HFF-Myc (cell line): Measurements from ENCODE around the gene MARVELD3.

ENCODE experiments used
- DNase-seq: peaks from one replicate; pipeline ENCODE4 v3.0.0-alpha.2; 2011; ENCODE audit warnings: low read depth; ENCODE audit errors: extremely low read depth
- H3K4me3 ChIP-seq: replicated peaks from 2 replicates; pipeline ENCODE4 v1.5.1; 2011; ENCODE audit warnings: low read depth, mild to moderate bottlenecking, control low read depth, low read length
- TF ChIP-seq, protein P1 (sequence below): IDR thresholded peaks from 2 replicates; pipeline ENCODE4 v1.5.1; 2012; ENCODE audit warnings: mild to moderate bottlenecking, low read depth, low read length, control low read depth; ENCODE audit errors: missing control alignments

The MARVELD3 gene

DNA sequence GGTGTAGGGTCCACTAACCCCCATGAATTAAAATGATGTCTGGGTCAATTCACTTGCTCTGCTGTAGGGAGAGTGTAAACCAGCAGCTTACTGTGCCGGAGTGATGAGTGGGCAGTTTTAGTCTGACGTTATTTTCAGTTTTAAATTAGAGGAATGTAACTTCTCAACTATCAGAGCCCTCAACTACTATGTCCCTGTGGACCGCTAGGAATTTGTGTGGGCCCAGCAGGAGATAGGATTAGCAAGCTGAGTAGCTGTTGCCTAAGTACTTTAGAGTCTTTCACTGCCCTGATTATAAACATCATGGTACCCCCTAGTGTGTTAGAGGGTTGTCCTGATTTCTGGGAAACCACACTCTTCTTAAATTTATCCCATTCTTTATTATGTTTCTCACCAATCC, 11.4 kb downstream of the MARVELD3 start:
- TF ChIP-seq, protein P1, sequence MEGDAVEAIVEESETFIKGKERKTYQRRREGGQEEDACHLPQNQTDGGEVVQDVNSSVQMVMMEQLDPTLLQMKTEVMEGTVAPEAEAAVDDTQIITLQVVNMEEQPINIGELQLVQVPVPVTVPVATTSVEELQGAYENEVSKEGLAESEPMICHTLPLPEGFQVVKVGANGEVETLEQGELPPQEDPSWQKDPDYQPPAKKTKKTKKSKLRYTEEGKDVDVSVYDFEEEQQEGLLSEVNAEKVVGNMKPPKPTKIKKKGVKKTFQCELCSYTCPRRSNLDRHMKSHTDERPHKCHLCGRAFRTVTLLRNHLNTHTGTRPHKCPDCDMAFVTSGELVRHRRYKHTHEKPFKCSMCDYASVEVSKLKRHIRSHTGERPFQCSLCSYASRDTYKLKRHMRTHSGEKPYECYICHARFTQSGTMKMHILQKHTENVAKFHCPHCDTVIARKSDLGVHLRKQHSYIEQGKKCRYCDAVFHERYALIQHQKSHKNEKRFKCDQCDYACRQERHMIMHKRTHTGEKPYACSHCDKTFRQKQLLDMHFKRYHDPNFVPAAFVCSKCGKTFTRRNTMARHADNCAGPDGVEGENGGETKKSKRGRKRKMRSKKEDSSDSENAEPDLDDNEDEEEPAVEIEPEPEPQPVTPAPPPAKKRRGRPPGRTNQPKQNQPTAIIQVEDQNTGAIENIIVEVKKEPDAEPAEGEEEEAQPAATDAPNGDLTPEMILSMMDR, result no peak
- DNase-seq, result no peak
- H3K4me3 ChIP-seq, result no peak overlapping the region

DNA sequence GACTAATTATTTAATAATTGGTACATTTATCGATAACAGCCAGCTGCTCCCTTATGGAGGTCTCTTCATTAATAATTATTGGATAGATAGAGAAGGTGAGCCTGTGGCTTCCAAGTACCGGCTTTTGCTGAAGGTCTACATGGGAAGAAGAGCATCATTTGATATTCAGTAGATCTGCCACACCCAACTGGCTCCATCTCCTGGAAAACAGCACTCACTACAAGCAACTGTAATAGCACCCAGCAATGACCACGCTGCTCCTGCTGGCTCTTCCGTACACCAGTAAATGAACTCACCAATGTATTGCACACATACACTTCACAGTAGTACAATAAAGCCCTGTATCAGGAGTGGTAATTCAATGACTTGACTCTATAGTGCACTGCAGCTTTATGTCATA, 19.5 kb downstream of the MARVELD3 start:
- TF ChIP-seq, protein P1, result peak; percentile 44
- H3K4me3 ChIP-seq, result no peak overlapping the region
- no peak for DNase-seq

DNA sequence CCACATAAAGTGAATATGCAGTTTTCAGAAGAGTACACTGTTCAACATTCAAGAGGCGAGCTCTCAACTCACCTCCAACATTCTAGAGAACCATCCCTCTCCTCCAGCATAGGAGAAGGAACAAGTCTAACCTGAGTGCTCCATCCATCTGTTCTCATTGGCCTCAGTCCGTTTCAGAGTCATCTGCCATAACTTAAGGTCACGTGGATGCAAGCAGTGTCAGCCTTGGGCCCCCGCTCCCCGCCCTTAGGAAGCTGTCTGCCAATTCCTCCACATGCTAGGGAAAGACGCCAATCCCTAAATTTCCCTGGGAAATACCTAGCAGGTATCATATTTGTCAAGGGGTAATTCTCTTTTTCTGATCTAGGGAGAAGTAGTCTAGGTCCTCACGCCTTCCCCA, 21.4 kb downstream of the MARVELD3 start:
- no peak for DNase-seq
- H3K4me3 ChIP-seq, result no peak overlapping the region
- TF ChIP-seq, protein P1, result no peak

DNA sequence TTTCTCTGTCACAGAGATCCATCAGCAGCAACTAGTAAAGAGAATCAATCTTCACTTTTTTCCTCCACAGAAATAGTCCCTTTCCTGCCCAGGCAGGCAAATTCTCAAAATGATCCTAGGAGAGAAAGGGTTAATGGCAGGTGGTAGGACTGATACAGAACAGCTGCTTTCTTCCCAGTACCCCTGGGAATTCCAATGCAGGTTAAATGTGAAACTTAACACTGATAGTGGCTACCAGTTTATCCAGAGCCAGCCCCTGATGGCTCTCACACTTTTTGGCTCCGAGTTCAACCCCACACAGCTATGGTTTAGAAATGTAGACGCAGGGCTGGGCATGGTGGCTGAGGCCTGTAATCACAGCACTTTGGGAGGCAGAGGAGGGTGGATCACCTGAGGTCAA, 22.2 kb downstream of the MARVELD3 start:
- TF ChIP-seq, protein P1, result no peak
- H3K4me3 ChIP-seq, result no peak overlapping the region
- DNase-seq, result no peak

DNA sequence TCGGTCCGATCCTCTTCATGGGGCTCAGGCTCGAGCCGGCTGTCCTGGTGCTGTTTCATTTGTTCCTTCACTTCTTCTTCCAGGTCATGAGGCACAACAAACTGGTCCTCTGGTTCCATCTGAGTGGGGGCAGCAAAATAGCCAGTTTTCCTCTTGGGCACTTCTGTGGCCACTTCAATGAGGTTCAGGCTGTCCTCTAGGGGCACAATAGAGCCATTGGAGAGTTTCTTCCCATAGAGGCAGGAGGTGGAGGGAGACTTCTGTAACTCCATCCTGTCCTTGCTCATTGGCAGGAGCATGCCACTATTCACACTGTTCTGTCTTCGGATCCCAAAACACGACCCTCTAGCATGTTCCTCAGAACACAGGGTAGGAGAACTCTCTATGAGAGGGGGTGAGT, 22.9 kb downstream of the MARVELD3 start:
- DNase-seq, result no peak
- TF ChIP-seq, protein P1, result peak; percentile 58
- no peak overlapping the region for H3K4me3 ChIP-seq

DNA sequence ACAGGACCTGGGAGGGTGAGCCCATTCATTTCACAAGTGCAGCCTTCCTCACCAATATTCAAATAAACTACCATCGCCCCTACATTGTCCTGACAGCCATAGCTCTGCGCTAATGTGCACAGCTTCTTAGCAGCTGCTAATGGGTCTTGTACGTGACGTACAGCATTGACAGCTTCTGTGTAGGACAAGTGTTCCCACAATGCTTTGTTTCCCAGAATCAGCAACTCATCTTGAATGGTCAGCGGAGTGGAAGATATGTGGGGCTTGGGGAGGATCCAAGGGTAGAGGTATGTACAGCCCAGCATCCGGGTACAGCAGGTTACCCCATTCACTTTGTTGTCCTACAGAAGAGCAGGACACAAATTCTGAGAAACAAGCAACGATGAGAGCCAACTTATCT, 23.7 kb downstream of the MARVELD3 start:
- no peak for DNase-seq
- no peak overlapping the region for H3K4me3 ChIP-seq
- TF ChIP-seq, protein P1, result no peak

DNA sequence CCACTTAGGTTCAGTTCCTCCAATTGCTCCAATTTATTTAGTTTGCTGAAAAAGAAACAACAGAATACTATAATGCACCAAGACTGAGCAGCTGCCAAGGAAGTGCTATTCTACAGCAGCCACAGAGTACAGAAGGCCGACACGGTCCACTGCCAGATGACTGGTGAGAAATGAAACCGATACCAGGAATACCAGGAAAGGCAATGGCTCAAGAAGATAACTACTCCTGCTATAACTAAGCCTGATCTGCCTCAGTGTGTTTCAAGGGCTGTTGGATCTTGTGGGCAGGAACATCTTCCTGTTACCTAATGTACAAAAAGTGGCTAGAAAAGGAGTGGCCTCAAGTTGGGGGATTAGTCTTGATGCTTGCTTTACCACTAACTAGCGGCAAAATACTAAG, 32.8 kb downstream of the MARVELD3 start:
- DNase-seq, result no peak
- TF ChIP-seq, protein P1, result no peak

More for the DNA sequence above, 32.8 kb downstream of the MARVELD3 start:
- no peak overlapping the region for H3K4me3 ChIP-seq
